ENCODE results near the gene UBE2J2.

UBE2J2 gene

GRCh38 chr1:1206966-1207531, 66.6 kb downstream of the UBE2J2 start:
- no peak for DNase-seq

- no peak for DNase-seq
Measured at GRCh38 chr1:1206376-1206965, 67.2 kb downstream of the UBE2J2 start, which contains the start of gene TNFRSF18. TSS of gene TNFRSF18 (minus strand) at chr1:1206592. CDS start at chr1:1206571, 21 bp downstream.

GRCh38 chr1:1205769-1206375, 67.8 kb downstream of the UBE2J2 start:
- no peak for DNase-seq

GRCh38 chr1:1204998-1205768, 68.5 kb downstream of the UBE2J2 start:
- DNase-seq: no peak

- DNase-seq: no peak
Measured at GRCh38 chr1:1204425-1204920, 69.2 kb downstream of the UBE2J2 start.
